Kasumi-1 (cell line): ENCODE results near the gene CDH16.
"Not testable (repeated sequence)": the region's sequence is repeated elsewhere in the genome, so short reads cannot be mapped to it uniquely, and the experiment has no call there.

Source experiments
- DNase-seq, 2 experiments: peaks; one replicate each; lab custom pipeline; 2025; lab: John Stamatoyannopoulos, UW

The CDH16 gene

DNA sequence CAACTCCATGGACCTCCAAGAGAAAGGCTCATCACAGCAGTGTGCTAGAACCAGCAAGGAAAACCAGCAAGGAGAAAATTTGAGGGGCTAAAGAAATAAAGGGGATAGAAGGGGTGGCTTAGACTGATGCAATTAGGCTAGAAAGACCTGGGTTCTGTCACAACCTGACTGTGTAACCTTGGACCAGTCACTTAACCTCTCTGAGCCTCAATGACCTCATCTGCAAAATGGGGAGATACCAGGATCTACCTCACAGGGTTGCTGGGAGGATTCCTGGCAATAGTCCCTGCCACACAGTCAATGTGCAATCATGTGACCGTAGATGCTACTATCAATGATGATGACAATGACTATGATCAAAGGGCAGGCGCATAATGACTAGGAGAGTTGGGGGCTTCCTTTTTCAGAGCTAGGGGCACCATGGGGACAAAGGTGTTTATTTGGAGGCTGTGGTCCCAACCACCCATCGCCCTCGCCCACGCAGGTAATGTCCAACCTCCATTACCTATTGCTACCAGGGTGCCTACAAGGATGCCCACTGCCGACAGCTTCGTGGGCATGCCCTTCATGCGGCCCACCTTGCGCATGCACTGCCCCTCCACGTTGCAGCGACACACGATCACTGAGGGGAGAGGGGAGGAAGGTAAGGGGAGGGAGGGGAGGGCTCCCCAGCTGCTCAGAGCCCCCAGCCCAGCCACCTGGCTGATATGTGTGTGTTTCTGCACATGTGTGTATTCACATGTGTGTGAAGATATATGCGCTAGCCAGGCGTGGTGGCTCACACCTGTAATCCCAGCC is 9.7 kb downstream of the CDH16 start:
- no peak for DNase-seq

DNA sequence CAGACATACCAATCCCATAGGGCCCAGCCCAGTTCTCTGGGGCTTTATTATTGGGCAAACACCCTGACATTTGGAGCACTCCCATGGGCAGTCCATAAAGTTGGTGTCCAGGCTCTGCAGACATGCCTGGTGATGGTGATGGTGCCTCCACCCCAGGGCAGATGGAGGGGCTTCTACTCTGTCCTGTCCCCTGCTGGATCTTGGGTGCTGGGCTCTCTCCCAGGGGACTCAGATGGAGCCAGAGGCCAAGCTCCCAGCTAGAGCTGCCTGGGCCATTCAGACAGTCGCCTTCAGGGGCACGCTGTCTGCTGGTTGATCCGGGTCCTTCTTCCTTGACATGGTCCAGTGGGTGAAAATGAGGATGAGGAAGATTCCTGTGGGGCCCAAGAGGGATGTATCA is 10.6 kb downstream of the CDH16 start:
- no peak for DNase-seq

GRCh38 chr16:66906916-66907836 is 11.5 kb downstream of the CDH16 start:
- no peak for DNase-seq

DNA sequence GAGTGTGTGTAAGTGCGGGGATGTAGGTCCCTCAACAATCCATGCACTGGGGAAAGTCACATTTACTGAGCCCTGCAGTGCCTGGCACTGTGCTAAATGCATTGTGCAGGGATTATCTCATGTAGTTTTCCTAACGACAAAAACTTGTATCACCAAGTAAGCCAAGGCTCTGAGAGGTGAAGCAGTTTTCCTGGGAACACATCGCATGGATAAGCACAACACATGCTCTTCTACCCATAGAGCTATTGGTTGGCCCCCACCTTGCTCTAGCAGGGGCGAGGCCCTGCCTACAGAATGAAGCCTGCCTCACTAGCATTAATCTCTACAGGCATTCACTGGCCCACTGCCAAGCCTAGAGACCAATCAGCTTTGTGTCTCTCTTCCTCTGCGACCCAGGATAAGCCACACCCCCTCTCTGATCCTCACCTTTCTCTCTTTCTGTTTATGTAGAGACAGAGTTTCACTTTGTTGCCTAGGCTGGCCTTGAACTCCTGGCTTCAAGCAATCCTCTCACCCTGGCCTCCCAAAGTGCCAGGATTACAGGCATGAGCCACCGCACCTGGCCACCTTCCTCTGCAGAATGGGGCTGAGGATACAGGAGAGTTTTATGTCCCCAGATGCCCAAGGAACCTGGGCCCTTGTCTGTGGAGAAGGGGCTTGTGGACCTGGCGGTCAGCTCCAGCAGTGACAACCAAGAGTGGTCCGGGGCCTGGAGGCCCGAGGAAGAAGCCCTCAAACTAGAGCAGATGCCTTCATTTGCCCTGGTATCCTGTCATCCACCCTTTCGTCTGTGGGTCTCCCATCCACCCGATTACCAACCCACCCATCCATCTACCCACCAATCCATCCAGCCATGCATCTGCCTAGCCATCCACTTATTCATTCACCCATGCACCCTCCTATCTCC is 12.8 kb downstream of the CDH16 start:
- DNase-seq, result no peak

- DNase-seq, result no peak
Observed at GRCh38 chr16:66904846-66905632, 13.6 kb downstream of the CDH16 start.

- DNase-seq, result no peak
Observed at GRCh38 chr16:66904428-66904845, 14.2 kb downstream of the CDH16 start.

DNA sequence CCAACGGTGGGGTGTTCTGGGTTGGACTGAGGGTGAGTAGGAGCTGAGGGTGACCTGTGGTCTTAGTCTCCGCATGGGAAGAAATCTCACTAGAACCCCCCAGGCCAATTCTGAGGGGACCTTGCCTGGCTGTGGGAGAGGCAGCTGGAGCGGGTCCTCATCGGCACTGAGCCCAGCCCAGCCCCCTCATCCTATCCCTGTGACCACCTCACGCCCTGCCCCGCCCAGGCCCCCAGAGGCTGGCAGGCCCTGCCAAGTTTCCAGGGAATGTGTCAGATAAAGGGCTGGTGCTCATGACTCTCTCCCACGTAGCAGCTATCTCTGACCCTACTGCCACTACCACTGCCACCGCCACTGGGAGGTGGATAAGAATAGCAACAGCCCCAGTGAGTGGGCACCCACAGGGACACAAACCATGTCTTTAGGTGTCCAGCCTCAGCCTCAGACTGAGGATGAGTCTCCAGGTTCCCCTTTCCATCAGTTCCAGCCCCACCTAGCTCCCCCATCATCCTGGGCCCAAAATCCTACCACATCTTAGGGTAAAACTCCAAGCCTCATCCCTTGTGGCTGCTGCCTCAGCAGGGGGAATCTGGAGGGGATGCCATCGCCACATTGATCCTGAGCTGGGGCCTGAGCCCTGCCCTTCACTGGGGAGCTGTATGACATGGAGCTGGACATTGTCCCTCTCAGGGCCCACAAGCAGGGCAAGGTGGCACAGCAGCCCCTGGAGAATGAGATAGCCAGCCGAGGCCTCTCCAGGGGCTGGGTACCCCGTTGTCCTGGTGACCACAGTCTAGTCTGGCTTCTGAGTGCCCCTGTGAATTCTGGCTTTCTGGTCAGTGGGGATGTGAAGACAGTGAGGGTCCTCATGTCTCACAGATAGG is 14.9 kb downstream of the CDH16 start:
- no peak for DNase-seq

- DNase-seq, result no peak
Observed at GRCh38 chr16:66902648-66903543, 15.8 kb downstream of the CDH16 start.

- DNase-seq, result no peak
Observed at GRCh38 chr16:66901626-66902025, 17.1 kb downstream of the CDH16 start.

DNA sequence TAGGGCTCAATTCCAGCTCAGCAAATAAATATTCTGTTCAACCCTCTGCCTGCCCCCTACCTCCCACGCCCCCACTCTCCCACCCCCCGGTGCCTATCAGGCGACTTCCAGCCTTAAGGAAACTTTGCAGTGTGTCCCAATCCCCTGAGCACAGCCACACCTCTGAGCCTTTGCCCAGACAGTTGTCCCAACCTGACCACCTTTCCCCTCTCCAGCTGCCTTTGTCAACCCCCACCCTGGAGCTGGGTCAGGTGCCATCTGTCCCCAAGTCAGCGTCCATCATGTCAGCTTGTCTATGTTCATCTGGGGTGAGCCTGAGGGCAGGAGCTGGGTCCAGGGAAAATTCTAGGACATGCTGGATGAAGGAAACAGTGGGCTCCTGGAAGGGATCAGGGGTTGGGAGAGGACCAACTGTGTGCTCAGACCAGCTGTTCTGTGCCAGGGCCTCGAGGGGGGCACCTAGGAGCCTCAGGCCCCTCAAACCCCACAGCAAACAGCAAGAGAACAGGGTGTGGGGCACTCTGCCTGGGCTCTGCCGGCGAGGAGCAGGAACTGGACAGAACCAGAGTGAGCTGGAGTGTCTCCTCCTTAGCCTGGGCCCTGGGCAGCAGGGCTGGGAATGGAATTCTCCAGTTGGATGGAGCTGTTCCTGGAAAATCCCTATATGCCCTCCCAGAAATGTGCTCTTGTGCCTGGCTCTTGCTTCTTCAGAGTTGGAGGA is 17.8 kb downstream of the CDH16 start:
- DNase-seq, result no peak

DNA sequence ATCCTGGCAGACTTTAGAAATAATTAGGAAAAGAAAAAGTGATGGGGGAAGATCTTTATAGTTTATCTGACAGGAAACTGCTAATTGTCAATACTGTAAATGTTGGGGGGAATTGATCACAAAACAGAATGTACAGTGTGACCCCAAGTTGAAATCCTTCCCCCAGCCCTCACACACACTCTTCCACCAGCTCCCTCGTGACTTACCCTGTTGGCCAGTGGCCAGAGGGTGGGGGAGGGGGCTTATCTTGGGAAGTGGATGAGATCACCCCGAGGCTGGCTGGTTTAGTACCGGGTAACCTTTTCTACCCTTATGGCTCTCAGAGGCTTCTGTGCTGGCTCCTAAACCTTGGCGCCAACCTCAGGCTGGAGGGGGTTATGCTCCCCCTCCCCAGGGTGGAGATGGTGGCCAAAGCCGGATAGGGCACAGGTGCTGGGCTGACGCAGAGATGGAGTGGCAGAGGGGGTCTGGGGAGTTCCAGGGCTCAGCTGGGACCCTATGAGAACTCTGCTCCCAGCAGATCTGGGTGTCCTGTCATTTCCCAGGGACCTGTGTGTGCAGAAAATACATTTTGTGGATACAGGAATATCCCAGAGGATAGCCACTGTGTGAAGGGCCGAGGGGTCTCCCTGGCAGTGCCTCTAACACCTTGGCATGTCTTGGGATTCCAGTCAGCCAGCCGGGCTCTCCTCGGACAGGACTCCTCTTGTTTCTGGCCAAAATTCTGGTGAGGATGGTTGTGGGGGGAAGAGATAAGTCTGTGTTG is 18.6 kb downstream of the CDH16 start:
- DNase-seq, result no peak

DNA sequence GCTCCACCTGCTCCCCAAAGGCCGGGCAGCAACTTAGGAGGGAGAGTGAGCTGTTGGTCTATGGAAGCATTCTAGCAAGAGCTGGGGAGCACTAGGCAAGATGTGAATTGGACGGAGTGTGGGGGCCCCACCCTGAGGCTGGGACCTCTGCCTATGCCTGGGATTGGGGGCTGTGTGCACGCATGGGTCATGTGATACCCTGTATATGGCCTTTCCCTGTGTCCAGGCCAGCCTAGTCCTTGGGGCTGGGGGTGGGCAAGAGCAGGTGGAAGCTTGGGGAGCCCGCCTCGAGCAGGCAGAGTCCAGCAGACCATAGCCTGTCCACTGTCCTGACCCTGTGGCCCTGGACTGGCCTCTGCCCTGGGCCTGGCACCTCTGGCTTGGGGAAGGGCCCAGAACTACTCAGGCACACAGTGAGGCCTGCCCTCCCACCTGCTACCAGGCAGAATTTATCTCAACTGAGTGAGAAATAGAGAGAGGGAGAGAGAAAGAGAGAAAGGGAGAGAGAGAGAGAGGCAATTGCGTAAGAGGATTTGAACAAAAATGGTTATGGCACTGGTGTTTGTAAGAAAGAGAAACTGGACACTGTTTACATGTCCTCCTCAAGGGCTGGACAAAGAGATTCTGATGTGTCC is 19.3 kb downstream of the CDH16 start:
- no peak for DNase-seq

DNA sequence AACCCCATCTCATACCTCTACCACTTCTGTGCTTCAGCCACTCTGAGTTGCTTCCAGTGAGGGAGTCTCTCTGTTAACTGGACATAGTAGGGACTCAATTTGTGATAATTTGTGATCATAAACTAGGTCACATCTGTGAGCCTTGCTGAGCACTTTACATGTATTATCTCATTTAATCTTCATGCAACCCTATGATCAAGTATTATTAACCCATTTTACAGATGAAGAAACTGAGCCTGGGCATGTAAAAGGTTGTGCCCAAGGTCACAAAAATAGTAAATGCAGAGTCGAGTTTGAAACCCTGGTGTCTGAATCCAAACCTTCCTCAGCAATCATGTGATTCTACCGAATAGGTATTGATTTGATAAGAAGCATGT is 19.8 kb downstream of the CDH16 start:
- DNase-seq, result no peak

GRCh38 chr16:66898207-66898606 is 20.5 kb downstream of the CDH16 start:
- DNase-seq, result no peak

DNA sequence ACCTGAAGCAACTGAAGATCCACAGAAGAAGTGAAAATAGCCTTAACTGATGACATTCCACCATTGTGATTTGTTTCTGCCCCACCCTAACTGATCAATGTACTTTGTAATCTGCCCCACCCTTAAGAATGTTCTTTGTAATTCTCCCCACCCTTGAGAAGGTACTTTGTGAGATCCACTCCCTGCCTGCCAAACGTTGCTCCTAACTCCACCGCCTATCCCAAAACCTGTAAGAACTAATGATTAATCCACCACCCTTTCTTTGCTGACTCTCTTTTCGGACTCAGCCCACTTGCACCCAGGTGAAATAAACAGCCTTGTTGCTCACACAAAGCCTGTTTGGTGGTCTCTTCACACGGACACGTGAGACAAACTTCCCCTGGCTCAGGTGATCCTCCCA is 22.0 kb downstream of the CDH16 start:
- DNase-seq, result not testable (repeated sequence)

- DNase-seq, result no peak
Observed at GRCh38 chr16:66895999-66896398, 22.7 kb downstream of the CDH16 start.

DNA sequence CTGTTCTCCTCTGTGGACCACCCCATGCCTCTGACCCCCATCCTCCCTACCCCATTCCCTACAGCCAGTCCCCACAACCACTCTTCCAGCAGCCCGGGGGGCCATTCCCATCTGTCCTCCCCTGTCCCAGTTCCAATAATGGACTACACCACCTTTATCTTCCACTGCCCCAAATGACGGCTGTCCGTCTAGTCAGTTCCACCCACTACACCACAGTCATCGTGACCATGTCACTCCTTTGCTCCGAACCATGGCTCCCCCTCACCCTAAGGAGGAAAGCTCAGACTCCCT is 23.1 kb downstream of the CDH16 start:
- no peak for DNase-seq
